Inferior parietal cortex (tissue), 1 donor: Measurements from ENCODE around the gene ASIC2.

ENCODE experiments used
- DNase-seq: peaks from one replicate; pipeline ENCODE4 v3.0.0-alpha.2; 2016; ENCODE audit errors: extremely low spot score

ASIC2 gene

GRCh38 chr17:33243732-33244131, 49.4 kb downstream of the ASIC2 start:
- no peak for DNase-seq

DNA sequence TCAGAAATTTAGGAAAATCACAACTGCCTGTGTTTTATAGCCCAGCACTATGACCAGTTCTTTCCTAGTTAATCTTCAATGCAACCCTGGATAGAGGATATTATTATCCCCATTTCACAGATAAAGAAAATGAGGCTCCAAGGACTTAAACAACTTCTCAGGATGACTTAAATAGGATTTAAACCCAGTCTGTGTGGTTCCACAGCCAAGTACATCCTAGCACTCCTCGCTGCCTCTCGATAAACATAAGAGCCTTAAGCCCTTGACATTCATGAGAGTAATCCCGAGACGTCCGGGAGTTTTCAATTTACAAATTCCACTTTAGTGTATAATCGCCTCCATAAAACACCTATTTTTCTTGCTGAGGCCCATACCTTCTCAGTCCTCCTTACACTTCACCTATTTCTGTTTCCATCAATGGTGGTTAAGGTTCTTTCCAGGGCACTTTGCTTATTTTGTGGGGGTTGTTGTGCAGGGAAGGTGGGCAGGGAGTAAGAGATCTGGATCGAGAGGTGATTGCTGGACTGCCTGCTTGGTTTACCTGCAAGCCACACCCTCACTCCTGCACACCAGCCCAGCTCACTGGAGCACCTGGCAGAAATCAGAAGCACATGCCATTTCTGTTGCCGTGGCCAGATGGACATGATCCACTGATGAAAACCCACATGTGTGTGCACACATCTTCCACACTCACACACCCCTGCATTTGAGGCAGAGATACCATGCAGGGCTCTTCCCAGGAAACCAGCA, 50.5 kb downstream of the ASIC2 start:
- no peak for DNase-seq

DNA sequence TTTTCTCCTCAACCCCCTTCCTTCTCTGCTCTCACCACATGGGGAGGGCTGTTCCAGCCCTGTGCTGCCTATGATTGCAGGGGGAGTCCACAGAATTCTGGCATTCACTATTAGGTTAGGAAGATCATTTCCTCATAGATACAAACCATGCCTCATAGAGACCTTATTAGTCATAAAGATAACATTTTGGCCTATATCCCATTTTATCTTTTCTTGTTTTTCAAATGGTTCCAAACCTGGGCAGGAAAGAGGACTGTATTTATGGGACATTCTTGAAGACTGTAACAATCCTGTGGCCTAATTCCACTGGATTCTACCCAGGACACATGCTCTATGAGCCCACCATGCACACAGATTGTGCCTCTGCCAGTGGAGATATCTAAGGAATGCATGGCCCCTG, 51.7 kb downstream of the ASIC2 start:
- DNase-seq = no peak

- DNase-seq = no peak
Observed at GRCh38 chr17:33240362-33240761, 52.7 kb downstream of the ASIC2 start.

DNA sequence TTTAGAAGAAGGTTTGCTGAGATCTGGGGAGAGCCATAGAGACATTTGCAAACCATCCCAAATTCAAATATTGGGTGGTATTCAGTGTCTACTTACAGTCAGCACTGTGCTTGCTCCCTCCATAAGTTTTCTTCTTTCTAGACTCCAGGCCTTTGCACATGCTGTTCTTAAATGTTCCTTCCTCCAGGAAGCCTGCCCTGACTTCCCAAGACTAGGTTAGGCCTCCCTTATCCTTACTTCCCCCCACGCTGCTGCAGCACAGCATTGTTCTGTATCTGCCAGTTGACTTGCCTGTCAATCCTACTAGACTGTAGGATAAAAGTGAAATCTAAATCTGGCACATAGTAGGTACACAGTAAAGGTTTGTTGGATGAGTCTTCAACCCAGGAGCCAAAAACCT, 53.4 kb downstream of the ASIC2 start:
- no peak for DNase-seq

DNA sequence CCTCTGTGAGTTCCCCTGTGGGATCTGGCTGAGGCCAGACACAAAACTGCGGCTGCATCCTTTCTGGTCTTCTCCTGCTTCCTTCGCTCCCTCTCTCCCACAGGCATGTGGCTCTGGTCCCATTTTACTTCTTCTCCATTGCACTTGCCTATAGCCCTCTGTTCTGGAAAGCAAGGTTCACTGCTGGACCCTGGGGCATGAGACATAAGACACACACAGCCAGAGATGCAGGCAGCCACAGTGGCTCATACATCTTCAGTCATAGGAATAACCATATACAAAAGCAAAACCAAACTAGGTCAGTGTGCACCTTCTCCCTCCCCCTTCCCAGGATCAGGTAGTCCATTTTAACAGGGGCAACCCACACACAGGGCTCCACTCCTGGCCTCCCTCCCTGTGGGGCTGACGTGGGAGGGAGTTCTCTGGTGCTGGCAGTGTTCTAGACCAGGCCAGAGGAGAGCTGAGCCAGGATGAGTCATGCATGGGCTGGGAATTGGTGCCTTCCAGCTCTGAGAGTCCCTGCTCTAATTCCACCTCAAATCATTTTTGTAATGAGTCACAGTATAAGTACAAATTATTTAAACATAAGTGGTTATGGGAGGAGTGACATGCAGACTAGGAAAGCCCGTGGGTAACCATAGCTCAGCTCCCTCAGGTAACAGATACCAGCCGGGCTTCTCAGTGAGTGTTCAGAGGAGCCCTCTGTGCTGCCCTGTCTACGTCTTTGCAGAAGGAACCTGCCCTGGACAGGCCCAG, 58.0 kb downstream of the ASIC2 start:
- DNase-seq = peak; percentile 53

DNA sequence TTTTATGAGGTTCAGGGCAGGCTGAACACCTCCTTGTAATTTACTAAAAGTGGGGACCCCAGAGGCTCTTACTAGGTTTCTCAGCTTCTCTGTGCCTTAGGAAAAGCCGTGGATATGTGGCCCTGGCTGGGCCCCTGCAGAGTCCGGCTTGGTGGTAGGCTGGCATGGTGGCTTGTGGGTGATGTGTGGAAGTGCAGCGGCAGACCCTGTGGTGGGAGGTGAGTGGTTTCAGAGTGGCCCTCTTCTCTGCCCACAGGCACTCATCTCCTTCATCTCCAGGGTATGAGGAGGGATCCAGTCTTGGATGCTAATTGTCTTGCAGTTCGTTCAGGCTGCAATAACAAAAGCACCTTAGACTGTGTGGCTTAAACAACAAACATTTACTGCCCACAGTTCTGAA, 58.9 kb downstream of the ASIC2 start:
- DNase-seq = no peak

GRCh38 chr17:33233811-33234177, 59.3 kb downstream of the ASIC2 start:
- DNase-seq = peak; percentile 9

GRCh38 chr17:33229499-33229898, 63.6 kb downstream of the ASIC2 start:
- no peak for DNase-seq

GRCh38 chr17:33229028-33229427, 64.1 kb downstream of the ASIC2 start:
- no peak for DNase-seq

GRCh38 chr17:33228548-33228947, 64.5 kb downstream of the ASIC2 start:
- no peak for DNase-seq

DNA sequence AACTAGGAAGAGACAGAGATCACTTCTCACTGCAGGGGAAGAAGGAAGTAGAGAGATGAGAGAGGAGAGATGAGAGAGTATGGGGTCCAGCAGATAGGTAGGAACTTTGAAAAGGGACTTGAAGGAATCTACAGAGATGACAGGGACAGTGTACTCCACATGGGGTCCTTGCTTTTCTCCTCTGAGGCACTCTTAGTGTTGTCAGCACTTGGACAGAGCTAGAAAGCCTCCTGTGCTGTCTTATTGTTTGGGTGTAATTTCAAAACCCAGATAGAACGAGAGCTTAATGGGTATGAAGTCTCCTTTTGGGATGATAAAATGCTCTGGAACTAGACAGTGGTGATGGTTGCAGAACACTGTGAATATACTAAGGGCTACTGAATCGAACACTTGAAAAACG, 65.2 kb downstream of the ASIC2 start:
- no peak for DNase-seq

GRCh38 chr17:33225994-33226393, 67.1 kb downstream of the ASIC2 start:
- DNase-seq = no peak

DNA sequence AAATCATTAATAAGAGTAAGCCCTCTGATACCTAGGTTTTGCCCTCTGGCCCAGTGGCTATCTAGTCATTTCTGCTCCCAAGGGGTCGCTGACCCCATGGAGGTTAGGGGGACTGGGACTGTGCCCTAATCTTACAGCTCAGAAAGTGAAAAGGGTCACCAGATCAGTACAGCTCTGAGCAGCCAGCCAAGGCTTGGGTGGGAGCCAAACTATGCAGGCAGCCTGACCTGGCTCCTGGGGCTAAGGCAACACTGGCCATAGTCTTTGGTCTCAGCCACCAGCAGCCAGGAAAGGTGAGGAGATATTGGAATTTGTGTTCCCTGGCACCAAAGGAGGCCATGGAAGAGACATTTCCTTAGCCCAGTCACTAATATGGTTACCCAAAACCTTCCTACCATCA, 67.6 kb downstream of the ASIC2 start:
- DNase-seq = no peak

GRCh38 chr17:33220036-33220435, 73.1 kb downstream of the ASIC2 start:
- no peak for DNase-seq

GRCh38 chr17:33218698-33219601, 74.1 kb downstream of the ASIC2 start:
- DNase-seq = peak; percentile 48

- no peak for DNase-seq
Observed at GRCh38 chr17:33217891-33218290, 75.2 kb downstream of the ASIC2 start.

DNA sequence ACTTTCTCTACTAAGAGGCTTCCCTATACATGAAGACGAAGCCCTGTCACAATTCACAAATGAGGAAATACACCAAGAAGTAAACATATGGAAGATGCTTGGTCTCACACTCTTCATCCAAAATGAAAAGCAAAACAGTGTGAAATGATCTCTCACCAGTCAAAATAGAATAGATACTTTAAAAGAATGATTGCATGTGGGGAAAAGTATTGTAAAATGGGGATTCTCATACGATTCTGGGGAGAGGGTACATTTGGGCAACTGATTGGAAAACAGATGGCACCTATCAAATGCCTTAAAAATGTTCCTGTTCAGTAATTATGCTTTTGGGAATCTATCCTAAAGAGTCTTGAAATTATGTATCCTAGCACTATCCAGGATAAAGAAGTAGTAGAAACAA, 78.1 kb downstream of the ASIC2 start:
- no peak for DNase-seq

- DNase-seq = no peak
Observed at GRCh38 chr17:33210285-33210684, 82.8 kb downstream of the ASIC2 start.

DNA sequence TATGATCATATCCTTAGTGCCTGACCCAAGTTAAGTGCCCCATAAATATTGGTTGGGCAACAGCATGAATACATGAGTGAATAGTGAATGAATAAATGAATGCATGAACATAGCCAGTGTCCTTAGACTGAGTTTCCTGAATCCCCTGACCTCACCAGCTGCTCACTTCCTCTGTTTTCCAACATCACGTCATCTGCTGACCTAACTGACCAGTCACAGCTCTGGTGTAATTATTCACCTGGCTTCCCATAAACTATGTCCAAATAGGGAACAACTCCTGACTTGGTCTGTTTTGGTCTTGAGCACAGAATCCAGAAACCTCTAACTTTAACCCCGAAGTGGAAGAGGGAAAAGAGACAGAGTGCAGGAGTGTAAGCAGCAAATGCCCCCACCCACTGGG, 83.4 kb downstream of the ASIC2 start:
- DNase-seq = no peak

GRCh38 chr17:33207231-33207630, 85.9 kb downstream of the ASIC2 start:
- DNase-seq = no peak

DNA sequence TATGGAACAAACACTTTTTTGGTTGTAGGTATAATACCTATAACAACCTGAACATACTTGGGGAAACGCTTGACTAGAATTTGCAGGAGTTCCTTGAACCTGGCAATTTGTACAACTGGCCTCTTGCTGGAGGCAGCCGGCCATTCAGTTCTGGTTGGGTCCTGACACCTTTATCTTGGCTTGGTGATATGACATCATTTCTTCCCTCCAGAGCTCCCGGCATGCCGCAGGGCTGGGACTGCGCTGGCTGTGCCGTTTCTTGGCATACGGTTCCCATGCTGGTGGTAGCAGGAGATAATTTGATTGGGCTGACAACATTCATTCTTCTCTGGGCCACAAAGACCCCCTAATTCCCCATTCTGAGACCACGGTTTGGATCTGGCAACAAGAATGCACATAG, 87.5 kb downstream of the ASIC2 start:
- DNase-seq = no peak
